Nephron progenitor cell (in vitro differentiated cells): ENCODE measurements around the gene RIMS1.

ENCODE experiments used
- DNase-seq: peaks from one replicate; pipeline ENCODE4 v3.0.0; 2021
- H3K27ac Mint-ChIP-seq: 2 replicates; pipeline ENCODE4 v1.8.0; 2021; ENCODE audit warnings: mild to moderate bottlenecking, moderate library complexity, mixed read lengths
- H3K27me3 Mint-ChIP-seq: 2 replicates; pipeline ENCODE4 v1.8.0; 2021; ENCODE audit warnings: mild to moderate bottlenecking, low read depth, mixed read lengths; ENCODE audit not compliant: poor library complexity
- H3K36me3 Mint-ChIP-seq: 2 replicates; pipeline ENCODE4 v1.8.0; 2021; ENCODE audit warnings: low read depth, mixed read lengths
- H3K4me1 Mint-ChIP-seq: 2 replicates; pipeline ENCODE4 v1.8.0; 2021; ENCODE audit warnings: mixed read lengths
- H3K4me3 Mint-ChIP-seq: 2 replicates; pipeline ENCODE4 v1.8.0; 2021; ENCODE audit warnings: mild to moderate bottlenecking, moderate library complexity, mixed read lengths
- H3K9me3 Mint-ChIP-seq: 2 replicates; pipeline ENCODE4 v1.8.0; 2021; ENCODE audit warnings: mild to moderate bottlenecking, moderate library complexity, mixed read lengths
- CTCF ChIP-seq: fragments of 200-600 bp; sonication (generic); IDR thresholded peaks from 2 replicates; pipeline ENCODE4 v1.5.0; 2021; ENCODE audit warnings: antibody characterized with exemption

The RIMS1 gene

GRCh38 chr6:72219536-72219935, 333.2 kb downstream of the RIMS1 start:
- Mint-ChIP-seq H3K27ac (no peak overlapping the region), H3K4me3 (no peak overlapping the region), H3K36me3 (no peaks in the 10 kb centered on the region), H3K9me3 (no peaks in the 10 kb centered on the region), H3K27me3 (no peaks in the 10 kb centered on the region), H3K4me1 (peaks cover 35% of the 10 kb centered on the region)
- DNase-seq = no peak
- no peak for TF ChIP-seq CTCF

- peaks cover 5% of the 10 kb centered on the region for H3K27me3 Mint-ChIP-seq
- no peak for TF ChIP-seq CTCF
- no peak for DNase-seq
- H3K4me3 Mint-ChIP-seq = no peak overlapping the region
- H3K27ac Mint-ChIP-seq = no peak overlapping the region
- H3K36me3 Mint-ChIP-seq = no peaks in the 10 kb centered on the region
- no peaks in the 10 kb centered on the region for H3K4me1 Mint-ChIP-seq
- H3K9me3 Mint-ChIP-seq = no peaks in the 10 kb centered on the region
These were observed 351.7 kb downstream of the RIMS1 start for GRCh38 chr6:72238021-72238420.

- Mint-ChIP-seq H3K36me3 (no peaks in the 10 kb centered on the region), H3K4me3 (no peak overlapping the region), H3K27ac (no peak overlapping the region), H3K4me1 (no peaks in the 10 kb centered on the region), H3K9me3 (no peaks in the 10 kb centered on the region), H3K27me3 (peaks cover 5% of the 10 kb centered on the region)
- TF ChIP-seq CTCF = no peak
- no peak for DNase-seq
These were observed 352.6 kb downstream of the RIMS1 start for GRCh38 chr6:72238900-72239299.

- no peaks in the 10 kb centered on the region for H3K27me3 Mint-ChIP-seq
- no peaks in the 10 kb centered on the region for H3K4me1 Mint-ChIP-seq
- no peak for TF ChIP-seq CTCF
- no peak for DNase-seq
- H3K4me3 Mint-ChIP-seq = no peak overlapping the region
- no peaks in the 10 kb centered on the region for H3K36me3 Mint-ChIP-seq
- no peak overlapping the region for H3K27ac Mint-ChIP-seq
- H3K9me3 Mint-ChIP-seq = no peaks in the 10 kb centered on the region
These were observed 359.2 kb downstream of the RIMS1 start for GRCh38 chr6:72245565-72245964.

- no peak for DNase-seq
- no peaks in the 10 kb centered on the region for H3K27me3 Mint-ChIP-seq
- H3K36me3 Mint-ChIP-seq = no peaks in the 10 kb centered on the region
- no peak overlapping the region for H3K27ac Mint-ChIP-seq
- H3K9me3 Mint-ChIP-seq = no peaks in the 10 kb centered on the region
- H3K4me1 Mint-ChIP-seq = no peaks in the 10 kb centered on the region
- no peak overlapping the region for H3K4me3 Mint-ChIP-seq
- TF ChIP-seq CTCF = no peak
These were observed 360.6 kb downstream of the RIMS1 start for GRCh38 chr6:72246926-72247325.

- H3K36me3 Mint-ChIP-seq = no peaks in the 10 kb centered on the region
- no peaks in the 10 kb centered on the region for H3K4me1 Mint-ChIP-seq
- no peaks in the 10 kb centered on the region for H3K9me3 Mint-ChIP-seq
- no peak overlapping the region for H3K4me3 Mint-ChIP-seq
- TF ChIP-seq CTCF = no peak
- no peak for DNase-seq
- no peaks in the 10 kb centered on the region for H3K27me3 Mint-ChIP-seq
- no peak overlapping the region for H3K27ac Mint-ChIP-seq
These were observed 362.3 kb downstream of the RIMS1 start for GRCh38 chr6:72248621-72249020.
